Testis (tissue), 3 donors: ENCODE measurements around the gene ERAL1. TPM values are rescaled to one million over a fixed set of nuclear protein-coding genes. Genes with fewer than 3 reads are reported as not detected.

Experiments used
- DNase-seq: peaks from one replicate; pipeline ENCODE4 v3.0.0-alpha.2; 2019
- H3K27ac ChIP-seq, 2 donors: fragments of 200-600 bp; sonication (generic); one replicate each; pipeline ENCODE4 v1.5.1; 2019
- H3K27me3 ChIP-seq: fragments of 200-600 bp; sonication (generic); one replicate; pipeline ENCODE4 v1.5.1; 2019
- H3K36me3 ChIP-seq: fragments of 200-600 bp; sonication (generic); one replicate; pipeline ENCODE4 v1.5.1; 2017; ENCODE audit warnings: low read depth; ENCODE audit errors: missing control alignments
- H3K4me1 ChIP-seq: fragments of 200-600 bp; sonication (generic); one replicate; pipeline ENCODE4 v1.5.1; 2019
- H3K4me3 ChIP-seq, 2 donors: fragments of 200-600 bp; sonication (generic); one replicate each; pipeline ENCODE4 v1.5.1; 2017 to 2019
- H3K9me3 ChIP-seq: fragments of 200-600 bp; sonication (generic); one replicate; pipeline ENCODE4 v1.5.1; 2017
- POLR2A ChIP-seq: fragments of 450-650 bp; IDR thresholded peaks from one replicate; pipeline ENCODE4 v1.6.1; 2017; ENCODE audit warnings: antibody characterized with exemption, mild to moderate bottlenecking, moderate library complexity
- WGBS, 2 donors: methylation state at CpG; one replicate each; pipeline ENCODE4 v1.1.5; 2018; 5-methylcytosine and 5-hydroxymethylcytosine counted together
- intact Hi-C: fragments of 100-400 bp; cut with DNase I; formaldehyde crosslinking; loops from one replicate; pipeline ENCODE4 v1.15.1; 2023; ENCODE audit warnings: low total_unique reads
- polyA plus RNA-seq: library from polyadenylated mRNA; stranded (reverse); fragments of 350-450 nt; fragmentation: Illumina TruSeq; extraction: RNeasy Lipid Tissue Mini Kit (QIAGEN cat#74804); gene quantifications from one replicate; pipeline ENCODE4 v1.2.3, GENCODE V29; 2014; ENCODE audit warnings: low read depth, low replicate concordance; ENCODE audit not compliant: insufficient read depth
- total RNA-seq, 2 donors: library from RNA; depleted of rRNA; stranded (reverse); fragments of >200 nt; gene quantifications; one replicate each; pipeline ENCODE4 v1.2.3, GENCODE V29; 2016
- TF ChIP-seq, protein P1 (sequence below), 3 experiments: fragments of 450-650 bp in 2 of 3; fragments of 200-600 bp in 1 of 3; sonication (generic) in 1 of 3; IDR thresholded peaks; one replicate each; pipeline ENCODE4 v1.5.1; 2016 to 2019; ENCODE audit warnings: antibody characterized with exemption in 3 of 3, mild to moderate bottlenecking in 2 of 3, moderate library complexity in 1 of 3

ERAL1 gene
- total and polyA plus RNA-seq, 3 donors from 2014 or later: 54.8 to 75.2 (median 61.1) TPM

DNA sequence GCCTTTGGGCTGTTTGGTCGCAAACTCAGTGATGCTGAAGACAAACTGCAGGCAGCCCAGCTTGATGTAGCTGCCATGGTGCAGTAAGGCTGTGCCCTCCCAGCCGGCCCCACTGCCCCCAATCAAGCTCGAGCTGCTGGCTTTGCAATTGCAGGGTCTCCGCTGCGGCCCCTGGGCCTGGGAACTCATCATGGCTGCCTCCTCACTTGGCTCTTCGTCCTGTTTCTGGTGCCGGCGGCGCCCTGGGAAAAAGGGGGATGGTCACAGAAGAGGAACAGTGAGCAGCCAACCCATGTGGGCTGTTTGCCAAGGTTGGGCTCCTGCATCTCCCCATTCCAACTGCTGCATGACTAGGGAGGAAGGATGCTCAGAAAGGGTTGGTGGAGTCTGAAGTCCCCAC is 51.5 kb downstream of the ERAL1 start:
- TF ChIP-seq, protein P1, sequence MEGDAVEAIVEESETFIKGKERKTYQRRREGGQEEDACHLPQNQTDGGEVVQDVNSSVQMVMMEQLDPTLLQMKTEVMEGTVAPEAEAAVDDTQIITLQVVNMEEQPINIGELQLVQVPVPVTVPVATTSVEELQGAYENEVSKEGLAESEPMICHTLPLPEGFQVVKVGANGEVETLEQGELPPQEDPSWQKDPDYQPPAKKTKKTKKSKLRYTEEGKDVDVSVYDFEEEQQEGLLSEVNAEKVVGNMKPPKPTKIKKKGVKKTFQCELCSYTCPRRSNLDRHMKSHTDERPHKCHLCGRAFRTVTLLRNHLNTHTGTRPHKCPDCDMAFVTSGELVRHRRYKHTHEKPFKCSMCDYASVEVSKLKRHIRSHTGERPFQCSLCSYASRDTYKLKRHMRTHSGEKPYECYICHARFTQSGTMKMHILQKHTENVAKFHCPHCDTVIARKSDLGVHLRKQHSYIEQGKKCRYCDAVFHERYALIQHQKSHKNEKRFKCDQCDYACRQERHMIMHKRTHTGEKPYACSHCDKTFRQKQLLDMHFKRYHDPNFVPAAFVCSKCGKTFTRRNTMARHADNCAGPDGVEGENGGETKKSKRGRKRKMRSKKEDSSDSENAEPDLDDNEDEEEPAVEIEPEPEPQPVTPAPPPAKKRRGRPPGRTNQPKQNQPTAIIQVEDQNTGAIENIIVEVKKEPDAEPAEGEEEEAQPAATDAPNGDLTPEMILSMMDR (IDR thresholded peaks at IDR 0.05): no peak
- no peak for TF ChIP-seq POLR2A
- Histone ChIP-seq H3K4me1 (peaks cover 28% of the 10 kb centered on the region), H3K36me3 (no peaks in the 10 kb centered on the region), H3K9me3 (no peaks in the 10 kb centered on the region), H3K27me3 (no peaks in the 10 kb centered on the region), H3K27ac (no peak overlapping the region), H3K4me3 (peak overlapping the region in 1 of 2 donors; percentile 9)
- intact Hi-C loops: no loop called here
- 77 to 81% methylated on average over 8 to 9 of the region's 9 CpGs for WGBS, 2 donors
- no peak for DNase-seq

DNA sequence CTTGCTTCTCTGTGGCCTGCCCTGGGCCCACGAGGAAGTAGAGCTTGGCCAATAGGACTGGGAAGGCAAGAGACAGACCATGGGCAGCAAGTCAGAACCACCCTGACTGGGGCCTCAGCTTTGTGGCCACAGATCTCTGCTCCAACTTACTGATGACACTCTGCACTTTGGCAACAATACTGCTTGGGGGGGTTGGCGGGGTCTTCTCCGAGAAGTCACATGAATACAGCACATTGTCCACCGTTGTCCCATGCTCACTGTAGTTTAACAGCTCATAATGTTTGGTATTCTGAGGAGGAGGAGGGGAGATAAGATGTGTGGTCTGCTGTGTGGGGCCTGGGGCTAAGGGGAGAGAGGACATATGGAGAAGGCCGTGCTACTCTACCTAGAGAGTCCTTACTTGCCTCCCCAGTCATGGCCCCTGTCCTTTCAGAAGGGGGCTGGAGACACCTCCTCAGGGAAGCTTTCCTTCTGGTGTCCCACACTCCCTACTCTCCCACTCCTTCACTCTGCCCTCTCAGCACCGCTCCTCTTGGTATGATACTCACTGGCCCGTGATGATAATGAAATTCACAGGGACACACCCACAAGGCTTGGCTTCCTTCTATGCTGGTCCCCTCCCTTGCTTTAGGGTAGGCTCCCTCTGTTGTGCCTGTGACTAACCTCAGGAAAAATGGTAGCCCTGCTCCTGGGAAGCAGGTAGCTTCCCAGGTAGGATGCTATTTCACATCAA is 52.1 kb downstream of the ERAL1 start:
- H3K27ac ChIP-seq: peak overlapping the region in 1 of 2 donors; percentile 1
- no peaks in the 10 kb centered on the region for H3K27me3 ChIP-seq
- H3K36me3 ChIP-seq: no peaks in the 10 kb centered on the region
- WGBS, 2 donors: 58% methylated on average over 7 of the region's 7 CpGs
- intact Hi-C loops: no loop called here
- peaks cover 30% of the 10 kb centered on the region for H3K4me1 ChIP-seq
- H3K9me3 ChIP-seq: no peaks in the 10 kb centered on the region
- no peak for DNase-seq
- no peak for TF ChIP-seq POLR2A
- TF ChIP-seq, protein P1 (IDR thresholded peaks at IDR 0.05): no peak
- H3K4me3 ChIP-seq: no peak overlapping the region

DNA sequence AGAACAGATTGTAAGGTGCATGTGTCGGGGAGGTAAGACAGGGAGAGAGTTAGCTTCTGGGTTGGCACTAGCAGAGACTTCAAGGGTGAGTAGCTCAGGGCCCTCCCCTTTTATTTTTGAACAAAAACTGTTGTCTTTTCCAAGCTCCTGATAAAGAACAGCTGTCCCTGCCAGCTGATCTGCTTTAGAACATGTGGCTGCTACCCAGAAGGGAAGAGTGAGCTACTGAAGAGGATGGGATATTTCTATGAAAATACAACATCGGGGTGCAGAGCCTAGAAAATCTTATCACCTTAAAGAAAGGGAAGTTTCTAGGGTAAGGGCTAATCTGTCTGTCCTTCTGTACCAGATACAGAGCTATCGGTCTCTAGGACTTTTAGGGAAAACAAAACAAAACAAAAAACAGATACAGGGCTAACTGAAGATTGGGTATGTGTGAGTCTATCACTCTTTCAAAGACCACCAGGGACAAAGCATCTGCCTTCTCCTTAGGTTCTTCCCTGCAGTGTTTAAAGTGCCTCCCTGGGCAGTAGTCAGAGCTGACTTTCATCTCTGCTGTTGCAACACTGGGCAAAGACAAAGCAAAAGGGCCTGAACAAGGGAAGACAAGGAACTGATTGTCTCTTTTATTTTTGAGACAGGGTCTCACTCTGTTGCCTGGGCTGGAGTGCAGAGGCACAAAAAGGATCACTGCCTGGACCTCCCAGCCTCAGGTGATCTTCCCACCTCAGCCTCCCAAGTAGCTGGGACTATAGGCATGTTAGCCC is 53.1 kb downstream of the ERAL1 start:
- DNase-seq: peak; percentile 33
- no peaks in the 10 kb centered on the region for H3K9me3 ChIP-seq
- peaks cover 37% of the 10 kb centered on the region for H3K4me1 ChIP-seq
- intact Hi-C loops: no loop called here
- H3K36me3 ChIP-seq: no peaks in the 10 kb centered on the region
- no peaks in the 10 kb centered on the region for H3K27me3 ChIP-seq
- no peak overlapping the region for H3K4me3 ChIP-seq
- TF ChIP-seq POLR2A: no peak
- WGBS, 2 donors: 36 to 61% methylated on average over 3 of the region's 3 CpGs
- H3K27ac ChIP-seq: peak overlapping the region; percentile 15 to 79

DNA sequence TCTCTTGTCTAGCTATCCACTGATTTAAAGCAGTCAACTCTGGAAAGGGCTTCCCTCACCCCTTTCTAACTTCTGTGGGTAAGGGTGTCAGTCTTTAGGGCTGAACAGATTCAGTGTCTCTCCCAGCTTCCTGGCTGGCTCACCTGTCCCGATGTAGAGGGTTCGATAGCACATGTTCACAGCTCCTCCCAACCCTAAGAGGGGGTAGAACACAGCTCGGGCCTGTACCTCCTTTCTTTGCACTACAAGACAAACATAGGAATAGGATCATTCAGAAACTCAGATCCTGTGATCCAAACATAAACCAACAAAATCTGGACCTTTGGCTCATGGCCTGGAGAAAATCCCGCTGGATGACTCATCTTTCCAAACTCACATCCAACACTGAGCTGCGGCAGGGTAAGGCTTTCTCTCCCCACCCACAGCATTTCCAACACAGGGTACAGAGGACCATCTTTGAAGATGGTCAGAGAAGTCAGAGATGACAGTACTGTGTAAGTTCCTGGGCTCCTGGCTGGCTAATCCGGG is 53.9 kb downstream of the ERAL1 start:
- Histone ChIP-seq H3K27me3 (no peaks in the 10 kb centered on the region), H3K36me3 (no peaks in the 10 kb centered on the region), H3K4me3 (no peak overlapping the region), H3K4me1 (peaks cover 35% of the 10 kb centered on the region), H3K27ac (peak overlapping the region; percentile 15 to 79), H3K9me3 (no peaks in the 10 kb centered on the region)
- whole genome bisulfite sequencing, 2 donors: 57 to 60% methylated on average over 6 of the region's 6 CpGs
- no peak for TF ChIP-seq POLR2A
- TF ChIP-seq, protein P1 (IDR thresholded peaks at IDR 0.05): no peak
- DNase-seq: peak; percentile 63
- intact Hi-C loops: no loop called here

DNA sequence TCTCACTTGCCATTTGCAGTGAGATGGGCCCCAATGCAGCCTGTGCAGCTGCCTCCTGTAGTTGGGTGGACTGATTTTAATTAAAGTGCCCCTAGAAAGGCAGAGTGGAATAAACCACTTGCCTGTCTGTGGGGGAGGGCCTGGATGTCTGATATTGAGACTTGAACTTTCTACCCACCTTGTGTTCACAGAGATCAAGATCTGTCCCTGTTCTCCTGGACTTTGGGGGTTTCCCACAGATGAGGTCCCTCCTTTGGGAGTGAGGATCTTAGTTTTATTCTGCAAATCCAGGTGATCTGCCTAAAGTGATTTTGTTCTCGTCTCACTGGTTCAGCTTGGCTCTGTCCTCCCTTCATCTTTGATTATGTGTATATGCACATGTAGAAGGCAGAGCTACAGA is 55.7 kb downstream of the ERAL1 start:
- WGBS, 2 donors: 71 to 100% methylated on average over 1 of the region's 1 CpG
- Histone ChIP-seq H3K27me3 (no peaks in the 10 kb centered on the region), H3K9me3 (no peaks in the 10 kb centered on the region), H3K27ac (no peak overlapping the region), H3K4me3 (no peak overlapping the region), H3K36me3 (no peaks in the 10 kb centered on the region), H3K4me1 (peaks cover 36% of the 10 kb centered on the region)
- TF ChIP-seq, protein P1 (IDR thresholded peaks at IDR 0.05): no peak
- TF ChIP-seq POLR2A: no peak
- intact Hi-C loops: loop anchor here (10.0 kb wide), 1 partner anchor 156 kb away; no protein-coding TSS in a partner anchor
- DNase-seq: no peak
